Prostate gland (tissue), 2 donors: ENCODE results near the gene PTPRT.

ENCODE experiments used
- POLR2A ChIP-seq: fragments of 450-650 bp; IDR thresholded peaks from one replicate; pipeline ENCODE4 v1.6.1; 2016; ENCODE audit warnings: antibody characterized with exemption, mild to moderate bottlenecking
- TF ChIP-seq, protein P1 (sequence below), 4 experiments: fragments of 200-600 bp in 2 of 4; fragments of 450-650 bp in 2 of 4; sonication (generic) in 2 of 4; IDR thresholded peaks; 1 replicate in 3 of 4; 2 replicates in 1 of 4; pipeline ENCODE4 v1.5.1; 2016 to 2019; ENCODE audit warnings: antibody characterized with exemption in 4 of 4, mild to moderate bottlenecking in 2 of 4, moderate library complexity in 2 of 4

- TF ChIP-seq, protein P1, sequence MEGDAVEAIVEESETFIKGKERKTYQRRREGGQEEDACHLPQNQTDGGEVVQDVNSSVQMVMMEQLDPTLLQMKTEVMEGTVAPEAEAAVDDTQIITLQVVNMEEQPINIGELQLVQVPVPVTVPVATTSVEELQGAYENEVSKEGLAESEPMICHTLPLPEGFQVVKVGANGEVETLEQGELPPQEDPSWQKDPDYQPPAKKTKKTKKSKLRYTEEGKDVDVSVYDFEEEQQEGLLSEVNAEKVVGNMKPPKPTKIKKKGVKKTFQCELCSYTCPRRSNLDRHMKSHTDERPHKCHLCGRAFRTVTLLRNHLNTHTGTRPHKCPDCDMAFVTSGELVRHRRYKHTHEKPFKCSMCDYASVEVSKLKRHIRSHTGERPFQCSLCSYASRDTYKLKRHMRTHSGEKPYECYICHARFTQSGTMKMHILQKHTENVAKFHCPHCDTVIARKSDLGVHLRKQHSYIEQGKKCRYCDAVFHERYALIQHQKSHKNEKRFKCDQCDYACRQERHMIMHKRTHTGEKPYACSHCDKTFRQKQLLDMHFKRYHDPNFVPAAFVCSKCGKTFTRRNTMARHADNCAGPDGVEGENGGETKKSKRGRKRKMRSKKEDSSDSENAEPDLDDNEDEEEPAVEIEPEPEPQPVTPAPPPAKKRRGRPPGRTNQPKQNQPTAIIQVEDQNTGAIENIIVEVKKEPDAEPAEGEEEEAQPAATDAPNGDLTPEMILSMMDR (IDR thresholded peaks at IDR 0.05): no peak
- no peak for TF ChIP-seq POLR2A
Observed at GRCh38 chr20:43178080-43178479, 11.6 kb downstream of the PTPRT start.
